Measurements from ENCODE around the gene SLC30A4. TPM values are rescaled to one million over a fixed set of nuclear protein-coding genes. Genes with fewer than 3 reads are reported as not detected.

The SLC30A4 gene
- total and polyA plus RNA-seq, 2 experiments from 2014 or later, result not detected

- Histone ChIP-seq H4K20me1 (replicated peaks; ENCODE audit: insufficient read depth) (peaks cover 9% of the 10 kb centered on the region; the same call in 1 of the 2 replicates), H3K4me1 (ENCODE audit: insufficient read depth) (peaks cover 5% of the 10 kb centered on the region; the same call in 1 of the 2 replicates), H3K4me3 (no peak overlapping the region), H3K4me2 (no peak overlapping the region), H3K27me3 (ENCODE audit: insufficient read depth) (peaks cover 30% of the 10 kb centered on the region), H3K27ac (ENCODE audit: low read depth) (no peak overlapping the region), H3F3A (replicated peaks; ENCODE audit: low read depth) (no peaks in the 10 kb centered on the region), H3K9me2 (ENCODE audit: insufficient read depth) (no peaks in the 10 kb centered on the region), H3K36me3 (ENCODE audit: insufficient read depth) (no peaks in the 10 kb centered on the region), H2AFZ (no peak overlapping the region), H3K79me2 (replicated peaks; ENCODE audit: insufficient read depth) (no peaks in the 10 kb centered on the region)
- Mint-ChIP-seq H3K4me3 (no peak overlapping the region), H3K27ac (no peak overlapping the region), H3K4me1 (peaks cover 12% of the 10 kb centered on the region; the same call in 2 of the 3 replicates), H3K27me3 (ENCODE audit: insufficient read depth, low read depth, poor library complexity) (peaks cover 22% of the 10 kb centered on the region), H3K36me3 (ENCODE audit: low read depth) (peaks cover 6% of the 10 kb centered on the region; the same call in 2 of the 3 replicates), H3K9me3 (peaks cover 21% of the 10 kb centered on the region)
- TF ChIP-seq NANOG (IDR thresholded peaks at IDR 0.05; ENCODE audit: borderline replicate concordance) (no peak), EZH2 (IDR thresholded peaks at IDR 0.05; ENCODE audit: low read depth, unreplicated experiment) (no peak), ZNF462 (CRISPR knock-in tag; IDR thresholded peaks at IDR 0.05) (no peak), EZH2phosphoT487 (IDR thresholded peaks at IDR 0.05; ENCODE audit: unreplicated experiment) (no peak), STAT1 (IDR thresholded peaks at IDR 0.05; ENCODE audit: unreplicated experiment) (no peak), JUNB (IDR thresholded peaks at IDR 0.05; ENCODE audit: unreplicated experiment) (no peak), CREB1 (CRISPR knock-in tag; IDR thresholded peaks at IDR 0.05; ENCODE audit: low read depth) (no peak)
- DNase-seq (ENCODE audit: low spot score), result peak; percentile 21
- ATAC-seq, result peak; percentile 61
Observed at GRCh38 chr15:45457220-45457619, 65.3 kb downstream of the SLC30A4 start.

All from GM23338 (cell line).